HG03025 (cell line): ENCODE data around the gene MPRIP.
"Not testable (repeated sequence)": the region's sequence is repeated elsewhere in the genome, so short reads cannot be mapped to it uniquely, and the experiment has no call there.

Experiments used
- ATAC-seq: cut with Tn5 transposase; IDR thresholded peaks from one replicate; pipeline ENCODE4 v1.9.1; 2021; ENCODE audit warnings: mild to moderate bottlenecking, moderate library complexity; ENCODE audit not compliant: unreplicated experiment, low FRiP score

Gene MPRIP

DNA sequence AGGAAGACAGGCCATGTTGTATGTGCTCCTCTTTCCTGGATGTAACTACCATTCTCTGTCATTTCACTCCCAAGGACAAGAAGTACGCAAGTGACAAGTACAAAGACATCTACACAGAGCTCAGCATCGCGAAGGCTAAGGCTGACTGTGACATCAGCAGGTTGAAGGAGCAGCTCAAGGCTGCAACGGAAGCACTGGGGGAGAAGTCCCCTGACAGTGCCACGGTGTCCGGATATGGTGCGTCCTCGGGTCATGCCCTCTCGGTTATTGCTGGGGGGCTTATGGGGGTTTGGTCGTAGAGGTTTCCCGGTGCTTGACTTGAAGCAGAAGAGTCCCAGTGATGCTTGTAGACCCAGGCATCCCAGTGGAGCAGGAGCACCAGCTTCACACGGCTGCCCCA is 134.9 kb downstream of the MPRIP start:
- no peak for ATAC-seq

DNA sequence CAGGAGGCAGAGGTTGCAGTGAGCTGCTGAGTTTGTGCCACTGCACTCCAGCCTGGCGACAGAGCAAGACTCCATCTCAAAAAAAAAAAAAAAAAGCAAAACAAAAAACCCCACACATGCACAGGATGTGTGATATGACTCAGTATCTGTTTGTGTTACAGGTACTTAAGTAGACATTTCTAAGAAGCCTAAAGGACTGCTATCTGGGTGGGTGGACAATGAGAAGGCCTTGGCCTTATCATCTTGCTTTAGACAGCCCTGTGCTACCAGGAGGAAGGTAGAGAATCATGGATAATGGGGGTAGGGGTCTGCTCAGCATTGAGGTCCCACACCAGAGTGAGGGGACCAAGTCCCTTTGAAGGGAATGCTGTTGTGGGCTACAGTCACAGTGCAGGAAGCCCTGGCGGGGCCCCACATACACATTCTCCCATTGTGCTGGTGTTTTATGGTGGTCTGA is 137.1 kb downstream of the MPRIP start:
- ATAC-seq = no peak

GRCh38 chr17:17180141-17180603 is 137.9 kb downstream of the MPRIP start:
- no peak for ATAC-seq

DNA sequence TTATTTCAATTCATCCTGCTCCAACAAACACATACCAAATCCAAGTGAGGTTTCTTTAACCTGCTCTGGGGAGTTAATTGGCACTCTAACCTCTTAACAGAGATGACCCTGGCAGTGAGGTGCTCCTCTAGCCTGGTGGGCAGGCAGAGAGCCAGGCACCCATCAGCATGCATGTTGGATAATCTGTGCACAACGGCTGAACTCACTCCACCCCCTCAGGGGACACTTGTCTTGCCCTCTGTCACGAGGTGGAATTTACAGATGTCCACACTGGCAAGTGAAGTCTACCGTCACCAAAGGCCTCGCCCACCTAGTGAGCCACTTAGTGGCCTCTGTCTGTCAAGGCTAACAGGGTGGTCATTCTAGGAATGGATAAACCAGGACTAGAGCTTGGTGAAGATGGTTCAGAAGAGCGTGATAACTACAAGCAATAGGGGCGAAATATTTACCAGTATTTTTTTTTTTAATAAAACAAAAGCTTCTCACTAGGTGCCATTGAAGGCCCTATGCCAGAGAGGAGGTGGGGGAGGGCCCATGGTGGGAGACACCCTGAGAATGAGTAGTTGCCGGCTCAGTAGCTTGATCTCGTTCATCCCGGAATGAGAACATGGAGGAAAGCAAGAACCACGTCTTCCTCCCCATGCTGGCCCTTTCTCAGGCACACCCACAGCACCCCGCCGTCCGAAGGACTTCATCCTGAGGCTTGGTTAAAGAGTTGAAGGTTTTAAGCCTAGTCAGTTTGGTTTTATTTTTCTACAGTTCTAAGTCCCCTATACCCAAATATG is 138.7 kb downstream of the MPRIP start:
- no peak for ATAC-seq

GRCh38 chr17:17181666-17182597 is 139.7 kb downstream of the MPRIP start:
- ATAC-seq = no peak

GRCh38 chr17:17182598-17183136 is 140.4 kb downstream of the MPRIP start:
- ATAC-seq = no peak

DNA sequence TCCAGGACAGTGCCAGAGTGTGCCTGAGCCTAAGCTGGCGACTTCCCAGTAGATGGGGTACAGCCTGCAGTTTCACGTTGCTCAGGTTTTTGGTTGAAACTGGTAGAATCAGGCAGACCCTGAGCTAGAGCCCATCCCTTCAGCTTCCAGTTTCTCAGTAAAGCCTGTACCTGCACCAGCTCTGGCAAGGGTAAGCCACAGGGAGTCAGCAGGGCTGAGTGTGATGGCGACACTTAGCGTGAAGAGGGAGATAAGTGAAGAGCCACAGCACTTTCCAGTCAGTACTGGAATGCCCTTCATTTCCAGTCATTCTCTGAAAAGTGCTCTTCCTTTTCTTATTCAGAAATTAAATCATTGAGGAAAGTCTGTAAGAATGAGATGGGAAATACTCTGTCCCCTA is 141.5 kb downstream of the MPRIP start:
- no peak for ATAC-seq

DNA sequence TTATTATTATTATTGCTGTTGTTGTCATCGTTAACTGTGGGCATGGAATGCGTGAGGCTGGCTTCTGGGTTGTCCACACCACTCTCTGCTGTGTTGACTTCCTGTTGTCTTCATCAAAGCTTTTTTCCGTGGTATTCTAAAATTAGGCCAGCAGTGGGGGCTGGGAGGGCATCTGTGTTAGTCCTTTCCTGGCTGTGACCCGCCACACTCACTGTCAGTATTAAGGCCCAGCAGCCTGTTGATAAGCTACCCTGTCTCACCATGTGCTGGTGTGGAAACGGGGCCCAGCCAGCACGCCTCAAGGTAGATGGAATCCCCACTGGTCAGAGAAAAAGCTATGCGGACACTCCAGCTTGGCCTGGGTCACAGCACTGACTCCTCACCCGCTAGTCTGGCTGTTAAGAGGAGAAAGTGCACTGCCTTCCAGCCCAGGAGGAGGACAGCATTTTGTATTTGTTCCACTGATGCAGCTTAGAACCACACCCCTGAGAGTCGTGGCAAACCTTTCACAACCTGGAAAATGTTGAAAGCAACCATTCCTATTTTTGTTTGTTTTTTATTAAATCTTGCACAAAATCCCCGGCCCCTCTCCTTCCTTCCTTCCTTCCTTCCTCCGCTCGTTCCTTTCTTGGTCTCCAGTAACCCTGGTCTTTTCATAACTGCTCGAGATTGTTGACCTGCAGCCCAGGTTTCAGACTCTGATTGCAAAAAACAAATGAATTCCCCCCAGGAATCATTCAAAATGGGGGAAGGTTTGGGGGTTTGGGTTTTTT is 142.9 kb downstream of the MPRIP start:
- ATAC-seq = not testable (repeated sequence)

DNA sequence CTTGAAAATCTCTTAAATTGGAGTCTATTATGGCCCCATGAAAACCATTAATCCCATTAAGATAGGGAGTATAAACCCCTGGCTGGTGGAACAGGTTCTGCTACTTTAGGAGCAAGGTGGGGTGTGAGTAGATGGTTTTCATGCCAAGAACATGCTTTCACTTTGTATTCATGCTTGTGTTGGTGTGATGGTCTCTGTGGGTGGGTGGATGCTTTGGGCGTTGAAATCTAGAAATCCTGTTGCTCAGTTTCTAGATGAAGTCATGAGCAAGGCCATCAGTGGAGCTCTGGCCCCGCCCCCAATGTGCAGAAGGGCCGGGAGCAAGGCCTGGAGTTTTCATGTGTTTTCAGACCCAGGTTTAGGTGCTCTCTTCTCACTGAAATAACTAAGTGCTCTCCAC is 143.8 kb downstream of the MPRIP start:
- ATAC-seq = no peak

GRCh38 chr17:17186551-17187505 is 144.6 kb downstream of the MPRIP start:
- no peak for ATAC-seq

DNA sequence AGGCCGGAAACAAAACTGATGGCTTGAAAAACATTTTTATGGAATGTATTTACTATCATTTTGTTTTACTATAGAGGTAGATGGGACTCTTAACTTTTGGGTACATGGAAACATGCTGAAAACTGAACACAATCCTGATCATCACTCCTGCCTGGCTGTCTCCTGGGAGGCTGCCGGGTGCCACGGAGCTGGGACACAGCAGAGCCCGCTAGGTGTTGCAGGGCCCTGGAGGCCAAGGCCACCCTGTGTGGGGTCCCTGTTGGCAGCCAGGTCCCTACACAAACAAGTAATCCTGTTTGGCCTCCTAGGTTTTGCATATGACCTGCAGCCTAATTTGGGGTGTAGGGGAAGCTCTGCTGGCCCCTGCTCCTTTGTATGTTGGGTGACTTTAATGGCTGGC is 146.3 kb downstream of the MPRIP start:
- no peak for ATAC-seq

- no peak for ATAC-seq
Measured at GRCh38 chr17:17189559-17189958, 147.3 kb downstream of the MPRIP start.

- ATAC-seq = no peak
Measured at GRCh38 chr17:17190188-17190587, 147.9 kb downstream of the MPRIP start.

GRCh38 chr17:17191346-17191792 is 149.1 kb downstream of the MPRIP start:
- no peak for ATAC-seq

DNA sequence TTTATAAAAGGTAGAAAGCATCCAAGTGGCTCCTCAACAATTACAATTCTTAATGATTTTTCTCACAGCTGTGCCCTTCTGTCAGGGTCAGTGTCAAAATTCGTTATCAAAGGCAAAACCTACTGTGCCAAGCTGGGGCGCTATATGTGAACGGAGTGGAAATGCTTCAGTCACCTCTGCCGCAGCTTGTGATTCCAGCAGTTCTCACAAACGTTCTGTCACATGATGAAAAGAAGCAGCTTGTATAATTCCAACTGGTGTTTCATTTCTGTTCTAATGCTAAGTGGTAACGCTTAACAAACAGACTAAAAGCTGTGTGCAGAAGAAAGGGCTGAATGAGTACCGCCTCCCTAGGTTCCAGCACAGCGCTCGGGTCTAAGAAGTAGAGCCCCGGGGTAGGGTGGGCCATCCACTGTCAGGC is 149.7 kb downstream of the MPRIP start:
- ATAC-seq = no peak

DNA sequence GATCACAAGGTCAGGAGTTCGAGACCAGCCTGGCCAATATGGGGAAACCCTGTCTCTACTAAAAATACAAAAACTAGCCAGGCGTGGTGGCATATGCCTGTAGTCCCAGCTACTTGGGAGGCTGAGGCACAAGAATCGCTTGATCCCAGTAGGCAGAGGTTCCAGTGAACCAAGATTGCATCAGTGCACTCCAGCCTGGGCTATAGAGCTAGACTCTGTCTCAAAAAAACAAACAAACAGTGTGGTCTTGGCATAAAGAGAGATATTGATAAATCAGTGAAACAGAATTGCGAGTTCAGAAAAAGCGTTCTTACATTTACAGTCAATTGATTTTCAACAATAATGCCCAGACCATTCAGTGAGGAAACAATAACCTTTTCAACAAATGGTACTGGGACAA is 153.2 kb downstream of the MPRIP start:
- ATAC-seq = not testable (repeated sequence)

DNA sequence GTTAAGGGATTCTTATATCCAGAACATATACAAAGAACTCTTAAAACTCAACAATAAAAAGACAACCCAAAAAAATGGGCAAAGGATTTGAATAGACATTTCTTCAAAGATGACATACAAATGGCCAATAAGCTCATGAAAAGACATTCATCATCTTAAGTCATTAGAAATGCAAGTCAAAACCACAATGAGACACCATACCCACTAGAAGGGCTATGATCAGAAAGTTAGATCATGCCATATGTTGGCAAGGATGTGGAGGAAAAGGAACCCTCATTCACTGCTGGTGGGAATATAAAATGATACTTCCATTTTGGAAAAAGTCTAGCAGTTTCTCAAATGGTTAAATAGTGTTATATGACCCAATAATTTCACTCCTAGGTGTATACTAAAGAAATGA is 154.5 kb downstream of the MPRIP start:
- ATAC-seq = no peak

- no peak for ATAC-seq
Measured at GRCh38 chr17:17198281-17198680, 156.0 kb downstream of the MPRIP start.

DNA sequence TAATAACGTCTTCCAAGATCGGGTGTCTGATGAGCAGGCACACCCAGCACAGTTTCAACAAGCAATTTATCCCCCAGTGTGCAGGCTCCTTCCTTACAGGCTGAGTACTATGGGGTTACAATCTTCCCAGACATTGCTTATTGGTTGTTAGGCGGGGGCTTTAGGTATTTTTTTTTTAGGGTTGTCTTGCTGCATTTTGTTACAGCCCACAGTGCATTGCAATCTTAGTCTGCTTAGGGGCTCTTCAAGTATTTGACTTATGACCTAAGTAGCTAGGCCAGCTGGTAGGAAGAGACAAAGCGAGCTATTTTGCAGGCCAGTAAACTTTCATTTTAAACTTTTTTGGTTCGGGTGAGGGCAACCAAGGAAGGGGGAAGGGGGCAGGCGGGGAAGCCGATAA is 158.1 kb downstream of the MPRIP start:
- no peak for ATAC-seq
